Tibial nerve (tissue), 4 donors: ENCODE measurements around the gene UBE2O. TPM values are rescaled to one million over a fixed set of nuclear protein-coding genes. Genes with fewer than 3 reads are reported as not detected.

Source experiments
- DNase-seq, 2 donors: peaks; one replicate each; pipeline ENCODE4 v3.0.0-alpha.2; 2019; ENCODE audit warnings: low spot score in 2 of 2
- H3K27ac ChIP-seq, 4 donors: fragments of 200-600 bp; sonication (generic) in 3 of 4; one replicate each; pipeline ENCODE4 v1.5.1; 2017 to 2019; ENCODE audit warnings: mild to moderate bottlenecking in 1 of 4
- H3K27me3 ChIP-seq, 2 donors: fragments of 200-600 bp; sonication (generic) in 1 of 2; one replicate each; pipeline versions ENCODE4 v1.5.1 to v1.6.0; 2017 to 2019
- H3K36me3 ChIP-seq, 3 donors: fragments of 200-600 bp; sonication (generic); one replicate each; pipeline ENCODE4 v1.5.1; 2018 to 2019
- H3K4me1 ChIP-seq, 4 donors: fragments of 200-600 bp; sonication (generic) in 3 of 4; one replicate each; pipeline ENCODE4 v1.5.1; 2017 to 2019
- H3K4me3 ChIP-seq, 4 donors: fragments of 200-600 bp; sonication (generic) in 3 of 4; one replicate each; pipeline ENCODE4 v1.5.1; 2017 to 2019; ENCODE audit warnings: mild to moderate bottlenecking in 1 of 4, moderate library complexity in 1 of 4
- H3K9me3 ChIP-seq, 4 donors: fragments of 200-600 bp; sonication (generic) in 3 of 4; one replicate each; pipeline ENCODE4 v1.5.1; 2017 to 2019
- CTCF ChIP-seq, 5 experiments: fragments of 200-600 bp in 3 of 5; fragments of 450-650 bp in 2 of 5; sonication (generic) in 3 of 5; IDR thresholded peaks; one replicate each; pipeline ENCODE4 v1.5.1; 2016 to 2019; ENCODE audit warnings: antibody characterized with exemption in 5 of 5, mild to moderate bottlenecking in 3 of 5, moderate library complexity in 2 of 5
- EP300 ChIP-seq, 2 donors: sonication (generic); formaldehyde crosslinking; IDR thresholded peaks; one replicate each; pipeline ENCODE4 v1.6.1; 2017; ENCODE audit warnings: antibody characterized with exemption in 2 of 2, mild to moderate bottlenecking in 1 of 2
- POLR2A ChIP-seq, 2 donors: fragments of 450-650 bp; IDR thresholded peaks; one replicate each; pipeline ENCODE4 v1.6.1; 2017; ENCODE audit warnings: antibody characterized with exemption in 2 of 2, mild to moderate bottlenecking in 2 of 2, moderate library complexity in 2 of 2
- WGBS, 2 donors: methylation state at CpG; one replicate each; pipeline ENCODE4 v1.1.5; 2018; 5-methylcytosine and 5-hydroxymethylcytosine counted together
- total RNA-seq, 4 donors: library from RNA; depleted of rRNA; stranded (reverse); fragments of >200 nt; gene quantifications; one replicate each; pipeline ENCODE4 v1.1.0, GENCODE V29; 2016

UBE2O gene
- total RNA-seq, 4 donors from 2014 or later, result 16.0 to 38.7 (median 20.7) TPM

DNA sequence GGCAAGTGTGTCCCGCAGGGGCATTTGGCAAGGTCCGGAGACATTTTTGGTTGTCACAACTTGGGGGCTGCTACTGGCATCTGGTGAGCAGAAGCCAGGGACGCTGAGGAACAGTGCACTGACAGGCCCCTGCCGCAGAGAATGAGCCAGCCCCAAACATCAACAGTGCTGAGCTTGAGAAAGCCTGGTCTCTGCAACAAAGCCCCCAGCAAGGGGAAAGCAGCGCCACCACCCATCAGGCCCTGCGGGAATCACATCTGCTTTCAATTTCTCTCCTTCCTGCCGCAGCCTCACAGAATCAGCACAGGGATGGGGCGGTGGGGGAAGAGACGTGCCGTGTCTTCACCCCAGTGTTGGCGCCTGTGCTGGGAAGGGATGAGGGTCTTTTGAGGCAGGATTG is 84.4 kb downstream of the UBE2O start:
- TF ChIP-seq EP300 (IDR thresholded peaks at IDR 0.05) (no peak), POLR2A (IDR thresholded peaks at IDR 0.05) (no peak), CTCF (IDR thresholded peaks at IDR 0.05) (no peak)
- Histone ChIP-seq H3K27me3 (no peaks in the 10 kb centered on the region), H3K4me3 (no peak overlapping the region), H3K4me1 (peaks cover 4 to 29% (median 17%) of the 10 kb centered on the region in 4 donors), H3K27ac (no peak overlapping the region), H3K9me3 (no peaks in the 10 kb centered on the region), H3K36me3 (no peaks in the 10 kb centered on the region)
- WGBS, 2 donors, result 56% methylated on average over 7 of the region's 11 CpGs; no CpG with 5 or more reads in 1 of the 2 donors
- DNase-seq, result no peak

- Histone ChIP-seq H3K9me3 (no peaks in the 10 kb centered on the region), H3K36me3 (no peaks in the 10 kb centered on the region), H3K4me3 (no peak overlapping the region), H3K27ac (no peak overlapping the region), H3K4me1 (peaks cover 4 to 33% (median 17%) of the 10 kb centered on the region in 4 donors), H3K27me3 (no peaks in the 10 kb centered on the region)
- no peak for DNase-seq
- 58 to 62% methylated on average over 2 to 6 of the region's 6 CpGs for WGBS, 2 donors
- no peak for TF ChIP-seq CTCF (IDR thresholded peaks at IDR 0.05)
- TF ChIP-seq POLR2A (IDR thresholded peaks at IDR 0.05), result no peak
- no peak for TF ChIP-seq EP300 (IDR thresholded peaks at IDR 0.05)
Observed at GRCh38 chr17:76367642-76368041, 85.3 kb downstream of the UBE2O start.

DNA sequence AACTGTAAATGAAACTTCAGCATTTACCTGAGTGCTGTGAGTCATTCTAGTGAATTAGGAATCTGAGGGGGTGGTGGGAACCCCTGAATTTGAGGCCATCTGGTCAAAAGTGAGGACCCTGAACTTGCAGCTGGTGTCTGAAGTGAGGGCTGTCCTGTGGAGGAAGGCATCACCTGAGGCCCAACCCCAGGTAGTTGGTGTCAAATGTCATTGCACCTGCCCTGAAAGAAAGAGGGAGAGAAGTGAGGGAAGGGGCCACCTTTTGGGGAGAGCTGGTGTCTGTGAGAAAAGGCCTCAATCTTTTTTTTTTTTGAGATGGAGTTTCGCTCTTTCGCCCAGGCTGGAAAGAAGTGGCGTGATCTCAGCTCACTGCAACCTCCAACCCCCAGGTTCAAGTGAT is 86.7 kb downstream of the UBE2O start:
- 97 to 98% methylated on average over 3 of the region's 3 CpGs for WGBS, 2 donors
- Histone ChIP-seq H3K27me3 (no peaks in the 10 kb centered on the region), H3K4me1 (peaks cover 4 to 41% (median 20%) of the 10 kb centered on the region in 4 donors), H3K27ac (no peak overlapping the region), H3K4me3 (no peak overlapping the region), H3K36me3 (no peaks in the 10 kb centered on the region), H3K9me3 (no peaks in the 10 kb centered on the region)
- TF ChIP-seq CTCF (IDR thresholded peaks at IDR 0.05) (no peak), EP300 (IDR thresholded peaks at IDR 0.05) (no peak), POLR2A (IDR thresholded peaks at IDR 0.05) (no peak)
- DNase-seq, result no peak

DNA sequence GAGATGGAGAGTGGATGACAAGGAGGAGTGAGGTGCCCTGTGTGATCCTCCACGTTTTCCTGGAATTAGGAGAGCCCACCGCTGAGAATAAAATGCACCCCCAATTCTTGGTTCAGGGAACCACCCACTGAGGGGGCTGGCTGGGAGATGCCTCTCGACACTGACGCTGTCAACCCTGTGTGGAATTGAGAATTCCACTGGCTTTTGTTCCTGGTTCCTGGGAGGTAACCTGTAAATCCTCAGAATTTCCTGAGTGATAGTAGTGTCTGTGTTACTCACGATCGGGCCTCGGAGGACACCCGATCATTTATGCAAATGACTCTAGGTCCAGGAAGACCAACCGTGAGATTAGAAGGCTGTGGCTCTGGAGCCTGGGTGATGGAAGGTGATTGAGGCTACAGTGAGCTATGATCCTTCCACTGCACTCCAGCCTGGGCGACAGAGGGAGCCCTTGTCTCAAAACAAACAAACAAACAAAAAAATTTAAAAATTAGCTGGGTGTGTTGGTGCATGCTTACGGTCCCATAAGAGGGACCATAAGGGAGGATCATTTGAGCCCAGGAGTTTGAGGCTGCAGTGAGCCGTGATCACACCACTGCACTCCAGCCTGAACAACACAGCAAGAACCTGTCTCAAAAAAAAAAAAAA is 87.6 kb downstream of the UBE2O start:
- H3K9me3 ChIP-seq, result no peaks in the 10 kb centered on the region
- no peaks in the 10 kb centered on the region for H3K36me3 ChIP-seq
- WGBS, 2 donors, result 50 to 60% methylated on average over 12 of the region's 12 CpGs
- H3K27ac ChIP-seq, result no peak overlapping the region
- TF ChIP-seq CTCF (IDR thresholded peaks at IDR 0.05), result peak in 2 of 5 experiments; percentile 19 to 29
- no peak for TF ChIP-seq POLR2A (IDR thresholded peaks at IDR 0.05)
- H3K27me3 ChIP-seq, result no peaks in the 10 kb centered on the region
- no peak for DNase-seq
- peaks cover 0 to 41% (median 17%) of the 10 kb centered on the region in 4 donors for H3K4me1 ChIP-seq
- no peak overlapping the region for H3K4me3 ChIP-seq

DNA sequence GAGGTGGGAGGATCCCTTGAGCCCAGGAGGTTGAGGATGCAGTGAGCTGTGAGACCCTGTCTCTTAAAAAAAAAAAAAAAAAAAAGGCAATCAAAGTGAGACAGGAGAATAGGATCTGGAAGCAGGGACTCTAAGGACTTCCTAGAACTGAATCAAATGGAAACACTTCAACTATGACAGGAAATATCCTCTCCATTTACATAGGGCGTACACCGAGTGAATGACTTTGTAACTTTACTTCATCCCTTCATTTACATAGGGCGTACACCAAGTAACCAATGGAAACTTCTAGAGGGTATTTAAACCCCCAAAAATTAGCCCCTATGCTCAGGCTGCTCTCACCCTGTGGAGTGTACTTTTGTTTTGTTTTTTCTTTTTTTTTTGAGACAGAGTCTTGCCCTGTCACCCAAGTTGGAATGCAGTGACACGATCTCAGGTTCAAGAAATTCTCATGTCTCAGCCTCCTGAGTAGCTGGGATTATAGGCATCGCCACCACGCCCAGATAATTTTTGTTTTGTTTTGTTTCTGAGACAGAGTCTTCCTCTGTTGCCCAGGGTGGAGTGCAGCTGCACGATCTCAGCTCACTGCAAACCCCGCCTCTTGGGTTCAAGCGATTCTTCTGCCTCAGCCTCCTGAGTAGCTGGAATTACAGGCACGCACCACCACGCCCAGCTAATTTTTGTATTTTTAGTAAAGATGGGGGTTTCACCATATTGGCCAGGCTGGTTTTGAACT is 89.7 kb downstream of the UBE2O start:
- WGBS, 2 donors, result 74 to 83% methylated on average over 11 of the region's 11 CpGs

More for the DNA sequence above, 89.7 kb downstream of the UBE2O start:
- Histone ChIP-seq H3K4me3 (no peak overlapping the region), H3K27ac (peak overlapping the region in 3 of 4 donors; percentile 66 to 84 (median 78)), H3K27me3 (no peaks in the 10 kb centered on the region), H3K4me1 (peaks cover 0 to 37% (median 19%) of the 10 kb centered on the region in 4 donors), H3K36me3 (no peaks in the 10 kb centered on the region), H3K9me3 (no peaks in the 10 kb centered on the region)
- no peak for TF ChIP-seq POLR2A (IDR thresholded peaks at IDR 0.05)
- no peak for TF ChIP-seq EP300 (IDR thresholded peaks at IDR 0.05)
- DNase-seq, result no peak
